GM23248 (cell line): Measurements from ENCODE around the gene CCDC85C. TPM values are rescaled to one million over a fixed set of nuclear protein-coding genes. Genes with fewer than 3 reads are reported as not detected.

Source experiments
- DNase-seq: peaks from one replicate; pipeline ENCODE4 v3.0.0-alpha.2; 2015
- H2AFZ ChIP-seq: fragments of 200-600 bp; sonication (generic); 2 replicates; pipeline ENCODE4 v1.6.1; 2016; ENCODE audit warnings: antibody characterized with exemption
- H3F3A ChIP-seq: fragments of 200-600 bp; sonication (generic); 2 replicates; pipeline ENCODE4 v1.6.1; 2016; ENCODE audit warnings: mild to moderate bottlenecking, antibody characterized with exemption, mixed run types; ENCODE audit not compliant: insufficient read depth
- H3K27ac ChIP-seq: fragments of 200-600 bp; sonication (generic); 2 replicates; pipeline ENCODE4 v1.5.1; 2016; ENCODE audit warnings: mild to moderate bottlenecking
- H3K27me3 ChIP-seq: fragments of 200-600 bp; sonication (generic); replicated peaks from 2 replicates; pipeline ENCODE4 v1.6.1; 2016; ENCODE audit warnings: mild to moderate bottlenecking; ENCODE audit not compliant: insufficient read depth
- H3K36me3 ChIP-seq: fragments of 200-600 bp; sonication (generic); 2 replicates; pipeline ENCODE4 v1.6.1; 2016; ENCODE audit warnings: low read depth, mild to moderate bottlenecking
- H3K4me1 ChIP-seq: fragments of 200-600 bp; sonication (generic); 2 replicates; pipeline ENCODE4 v1.6.1; 2016; ENCODE audit warnings: mild to moderate bottlenecking; ENCODE audit not compliant: insufficient read depth
- H3K4me2 ChIP-seq: fragments of 200-600 bp; sonication (generic); one replicate; pipeline ENCODE4 v1.6.1; 2016; ENCODE audit warnings: mild to moderate bottlenecking; ENCODE audit not compliant: unreplicated experiment
- H3K4me3 ChIP-seq: fragments of 200-600 bp; sonication (generic); 2 replicates; pipeline ENCODE4 v1.5.1; 2016; ENCODE audit warnings: mild to moderate bottlenecking
- H3K79me2 ChIP-seq: fragments of 200-600 bp; sonication (generic); 2 replicates; pipeline ENCODE4 v1.6.1; 2016; ENCODE audit warnings: mild to moderate bottlenecking; ENCODE audit not compliant: insufficient read depth
- H3K9ac ChIP-seq: fragments of 200-600 bp; sonication (generic); 2 replicates; pipeline ENCODE4 v1.6.1; 2016; ENCODE audit warnings: mild to moderate bottlenecking
- H3K9me2 ChIP-seq: fragments of 200-600 bp; sonication (generic); 2 replicates; pipeline ENCODE4 v1.6.1; 2016; ENCODE audit warnings: mixed run types, mild to moderate bottlenecking, moderate library complexity; ENCODE audit not compliant: insufficient read depth
- H3K9me3 ChIP-seq: fragments of 200-600 bp; sonication (generic); one replicate; pipeline ENCODE4 v1.6.1; 2017; ENCODE audit warnings: low read depth
- H4K20me1 ChIP-seq: fragments of 200-600 bp; sonication (generic); 2 replicates; pipeline ENCODE4 v1.6.0; 2016; ENCODE audit not compliant: insufficient read depth
- EZH2 ChIP-seq: fragments of 200-600 bp; sonication (generic); IDR thresholded peaks from 2 replicates; pipeline ENCODE4 v1.6.1; 2018; ENCODE audit warnings: antibody characterized with exemption, mild to moderate bottlenecking; ENCODE audit not compliant: insufficient read depth, poor library complexity, severe bottlenecking
- EZH2phosphoT487 ChIP-seq: fragments of 200-600 bp; sonication (generic); IDR thresholded peaks from 2 replicates; pipeline ENCODE4 v1.6.1; 2018; ENCODE audit warnings: antibody characterized with exemption, moderate library complexity, mild to moderate bottlenecking, low read depth; ENCODE audit not compliant: insufficient read depth
- WGBS, 2 experiments: methylation state at CpG; one replicate each; pipeline ENCODE4 v1.1.6; 2015 to 2017; ENCODE audit warnings: low lambda C conversion rate in 2 of 2, low coverage in 1 of 2; ENCODE audit errors: missing lambda C conversion rate in 2 of 2; 5-methylcytosine and 5-hydroxymethylcytosine counted together
- in situ Hi-C: fragments of 300-500 bp; cut with MboI; formaldehyde crosslinking; loops from 2 replicates; pipeline ENCODE4 v1.15.0; 2020
- polyA plus RNA-seq: library from polyadenylated mRNA; unstranded; fragments of >200 nt; fragmentation: Nextera tagmentation; extraction: Ambion mirVana; gene quantifications from 2 replicates; pipeline ENCODE4 v1.2.1, GENCODE V29; 2016
- total RNA-seq: library from RNA; depleted of rRNA; stranded (reverse); fragments of >200 nt; shearing (Covaris generic); gene quantifications from 2 replicates; pipeline ENCODE4 v1.2.3, GENCODE V29; 2014

CCDC85C gene
- total and polyA plus RNA-seq, 2 experiments from 2014 or later: 0.68 to 11.0 TPM

DNA sequence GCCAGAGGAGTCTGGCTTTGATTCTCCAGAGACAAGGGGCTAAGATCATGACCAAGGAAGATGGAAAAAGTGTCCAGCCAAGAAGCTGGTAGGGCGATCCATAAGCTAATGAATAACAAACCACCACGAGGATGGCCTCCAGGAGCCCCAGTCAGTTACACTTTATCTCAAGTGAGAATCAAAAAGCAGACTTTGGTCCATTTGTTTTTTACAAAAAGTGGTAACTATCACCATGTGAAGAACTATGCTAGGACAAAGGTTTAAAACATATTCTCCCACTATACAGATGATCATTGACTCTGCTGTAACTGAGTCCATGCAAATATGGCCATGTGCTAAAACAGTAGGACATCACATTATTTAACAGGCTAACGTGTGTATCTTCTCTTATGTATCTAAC lies 137.2 kb downstream of the CCDC85C start:
- TF ChIP-seq EZH2phosphoT487 (no peak), EZH2 (no peak)
- Histone ChIP-seq H3K27ac (no peak overlapping the region), H3K9me3 (no peaks in the 10 kb centered on the region), H3K9ac (no peak overlapping the region), H3K4me2 (no peak overlapping the region), H3K4me3 (no peak overlapping the region), H4K20me1 (0 out of 2 replicates have a peak, but pooled peaks cover 5% of the 10 kb centered on the region), H3F3A (no peaks in the 10 kb centered on the region), H3K36me3 (peaks cover 12% of the 10 kb centered on the region), H2AFZ (no peak overlapping the region), H3K9me2 (no peaks in the 10 kb centered on the region), H3K27me3 (no peaks in the 10 kb centered on the region), H3K79me2 (peaks cover 72% of the 10 kb centered on the region), H3K4me1 (no peaks in the 10 kb centered on the region)
- 82 to 86% methylated on average over 3 of the region's 3 CpGs for WGBS, 2 experiments
- in situ Hi-C loops: no loop called here
- DNase-seq: no peak

DNA sequence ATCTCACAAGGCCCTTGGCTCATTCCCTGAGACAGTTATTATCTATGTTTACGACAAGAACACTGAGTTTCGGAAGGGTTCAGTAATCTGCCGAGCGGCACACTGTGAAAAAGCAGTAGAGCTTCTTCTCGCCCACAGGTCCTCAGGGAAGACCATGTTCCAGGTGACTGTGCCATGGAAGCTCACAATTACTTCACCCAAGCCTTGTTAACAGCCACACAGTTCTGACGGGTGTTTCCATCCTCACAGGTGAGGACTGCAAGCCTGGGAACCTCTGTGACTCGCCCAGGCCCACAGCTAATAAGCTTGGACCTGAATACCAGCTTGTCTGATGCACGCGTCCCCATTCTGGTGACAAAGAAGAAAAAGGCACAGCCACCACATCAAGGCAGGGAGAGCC lies 138.7 kb downstream of the CCDC85C start:
- TF ChIP-seq EZH2phosphoT487: no peak
- TF ChIP-seq EZH2: no peak
- Histone ChIP-seq H3K9me3 (no peaks in the 10 kb centered on the region), H2AFZ (no peak overlapping the region), H3K9ac (no peak overlapping the region), H4K20me1 (no peaks in the 10 kb centered on the region), H3K4me3 (no peak overlapping the region), H3K27me3 (no peaks in the 10 kb centered on the region), H3K27ac (no peak overlapping the region), H3K36me3 (peaks cover 12% of the 10 kb centered on the region), H3K4me2 (no peak overlapping the region), H3F3A (peaks cover 8% of the 10 kb centered on the region; the same call in 1 of the 2 replicates), H3K9me2 (no peaks in the 10 kb centered on the region), H3K79me2 (peaks cover 57% of the 10 kb centered on the region), H3K4me1 (no peaks in the 10 kb centered on the region)
- in situ Hi-C loops: no loop called here
- no peak for DNase-seq
- 97 to 99% methylated on average over 9 of the region's 9 CpGs for WGBS, 2 experiments

DNA sequence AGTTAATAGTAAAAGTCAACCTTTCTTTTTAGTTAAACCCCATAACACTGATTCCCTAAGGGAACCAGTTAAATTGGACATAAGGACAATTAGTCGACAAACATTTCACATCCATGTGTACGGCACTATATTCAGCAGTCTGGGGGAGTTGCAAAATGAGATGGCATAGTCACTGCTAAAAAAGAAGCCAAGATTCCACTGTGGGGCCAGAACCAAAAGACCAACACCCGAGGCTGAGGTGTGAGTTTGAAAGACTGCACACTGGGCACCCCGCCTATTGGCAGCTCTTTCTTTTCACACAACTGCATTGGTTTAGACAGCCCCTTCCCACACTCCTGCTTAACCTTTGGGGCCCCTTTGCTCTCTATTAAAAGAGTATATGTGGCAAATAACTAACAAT lies 140.0 kb downstream of the CCDC85C start:
- no peak overlapping the region for H3K9ac ChIP-seq
- H3K79me2 ChIP-seq: peaks cover 44% of the 10 kb centered on the region
- WGBS, 2 experiments: 84% methylated on average over 4 of the region's 4 CpGs
- no peaks in the 10 kb centered on the region for H3K9me3 ChIP-seq
- H3K4me1 ChIP-seq: no peaks in the 10 kb centered on the region
- H3K9me2 ChIP-seq: no peaks in the 10 kb centered on the region
- DNase-seq: no peak
- in situ Hi-C loops: no loop called here
- TF ChIP-seq EZH2 (no peak), EZH2phosphoT487 (no peak)
- no peak overlapping the region for H3K27ac ChIP-seq
- peaks cover 8% of the 10 kb centered on the region; the same call in 1 of the 2 replicates for H3F3A ChIP-seq
- H4K20me1 ChIP-seq: no peaks in the 10 kb centered on the region
- no peaks in the 10 kb centered on the region for H3K27me3 ChIP-seq
- H3K4me2 ChIP-seq: no peak overlapping the region
- no peak overlapping the region for H3K4me3 ChIP-seq
- H2AFZ ChIP-seq: no peak overlapping the region
- peaks cover 13% of the 10 kb centered on the region for H3K36me3 ChIP-seq

DNA sequence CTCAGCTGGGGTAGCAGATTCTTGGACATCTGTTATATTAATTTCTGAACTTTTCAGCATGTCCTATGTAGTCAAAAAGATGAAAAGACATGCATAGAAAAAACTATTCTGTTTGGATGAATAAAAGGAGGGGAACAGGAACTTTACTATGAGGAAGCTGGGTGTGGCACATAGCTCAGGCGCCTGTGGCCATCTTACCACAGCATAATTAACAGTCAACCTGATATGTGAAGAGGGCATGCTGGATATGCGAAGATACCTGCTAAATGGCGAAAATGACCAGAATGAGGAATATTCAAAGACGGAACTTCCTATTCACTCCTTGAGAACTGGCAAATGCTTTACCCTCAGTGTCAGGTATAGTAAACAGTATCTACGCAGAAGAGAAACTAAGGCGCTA lies 141.8 kb downstream of the CCDC85C start:
- no peaks in the 10 kb centered on the region for H3K27me3 ChIP-seq
- H3K36me3 ChIP-seq: peaks cover 29% of the 10 kb centered on the region
- no peaks in the 10 kb centered on the region for H4K20me1 ChIP-seq
- no peak overlapping the region for H3K4me3 ChIP-seq
- peaks cover 8% of the 10 kb centered on the region; the same call in 1 of the 2 replicates for H3F3A ChIP-seq
- H3K9me2 ChIP-seq: no peaks in the 10 kb centered on the region
- DNase-seq: no peak
- no peak overlapping the region for H3K9ac ChIP-seq
- no peak overlapping the region for H2AFZ ChIP-seq
- no peak for TF ChIP-seq EZH2phosphoT487
- no peak for TF ChIP-seq EZH2
- H3K4me1 ChIP-seq: no peaks in the 10 kb centered on the region
- 75 to 78% methylated on average over 6 of the region's 6 CpGs for WGBS, 2 experiments
- H3K79me2 ChIP-seq: peaks cover 32% of the 10 kb centered on the region
- in situ Hi-C loops: no loop called here
- H3K4me2 ChIP-seq: no peak overlapping the region
- H3K27ac ChIP-seq: no peak overlapping the region
- no peaks in the 10 kb centered on the region for H3K9me3 ChIP-seq
